GM12875 (cell line): ENCODE results near the gene COX4I2.

Experiments
- H3K4me3 ChIP-seq: one replicate; pipeline ENCODE4 v1.5.1; 2011; ENCODE audit warnings: low read depth, low read length, control low read depth
- TF ChIP-seq, protein P1 (sequence below): IDR thresholded peaks from 2 replicates; pipeline ENCODE4 v1.5.1; 2011; ENCODE audit warnings: low read depth, mild to moderate bottlenecking, control low read depth, inconsistent platforms, low read length, moderate library complexity, borderline replicate concordance; ENCODE audit not compliant: insufficient read depth

The COX4I2 gene

DNA sequence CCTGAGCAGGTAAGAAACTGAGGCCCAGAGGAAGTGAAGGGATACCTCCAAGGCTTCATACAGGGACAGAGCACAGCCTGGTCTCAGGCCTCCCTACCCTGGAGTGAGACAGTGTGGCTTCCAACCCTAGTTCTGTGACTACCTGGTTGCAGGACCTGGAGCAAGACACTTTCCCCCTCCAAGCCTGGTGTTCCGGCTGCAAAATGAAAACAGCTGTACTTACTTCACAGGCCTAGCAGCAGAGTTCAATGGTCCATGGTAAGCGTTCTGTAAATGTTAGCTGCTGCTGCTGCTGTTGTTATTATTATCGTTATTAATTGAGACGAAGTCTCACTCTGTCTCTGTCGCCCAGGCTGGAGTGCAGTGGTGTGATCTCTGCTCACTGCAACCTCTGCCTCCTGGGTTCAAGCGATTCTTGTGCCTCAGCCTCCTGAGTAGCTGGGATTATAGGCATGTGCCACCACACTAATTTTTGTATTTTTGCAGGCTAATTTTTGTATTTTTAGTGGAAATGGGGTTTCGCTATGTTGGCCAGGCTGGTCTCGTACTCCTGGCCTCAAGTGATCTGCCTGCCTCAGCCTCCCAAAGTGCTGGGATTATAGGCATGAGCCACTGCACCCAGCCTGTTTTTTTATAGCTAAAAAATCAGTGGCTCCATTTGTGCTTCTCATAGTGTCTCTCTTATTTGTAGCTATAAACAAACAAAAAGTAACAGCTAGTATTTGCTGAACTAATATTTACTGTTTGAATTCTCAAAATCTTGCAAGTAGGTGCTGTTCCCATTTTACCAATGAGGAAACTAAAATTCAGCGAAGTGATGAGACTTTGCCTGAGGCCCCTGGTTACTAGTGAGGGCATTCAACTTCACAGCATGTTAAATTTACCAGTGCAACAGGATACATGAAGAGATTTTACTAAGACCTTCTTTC is 41.9 kb downstream of the COX4I2 start:
- H3K4me3 ChIP-seq, result no peak overlapping the region
- TF ChIP-seq, protein P1, sequence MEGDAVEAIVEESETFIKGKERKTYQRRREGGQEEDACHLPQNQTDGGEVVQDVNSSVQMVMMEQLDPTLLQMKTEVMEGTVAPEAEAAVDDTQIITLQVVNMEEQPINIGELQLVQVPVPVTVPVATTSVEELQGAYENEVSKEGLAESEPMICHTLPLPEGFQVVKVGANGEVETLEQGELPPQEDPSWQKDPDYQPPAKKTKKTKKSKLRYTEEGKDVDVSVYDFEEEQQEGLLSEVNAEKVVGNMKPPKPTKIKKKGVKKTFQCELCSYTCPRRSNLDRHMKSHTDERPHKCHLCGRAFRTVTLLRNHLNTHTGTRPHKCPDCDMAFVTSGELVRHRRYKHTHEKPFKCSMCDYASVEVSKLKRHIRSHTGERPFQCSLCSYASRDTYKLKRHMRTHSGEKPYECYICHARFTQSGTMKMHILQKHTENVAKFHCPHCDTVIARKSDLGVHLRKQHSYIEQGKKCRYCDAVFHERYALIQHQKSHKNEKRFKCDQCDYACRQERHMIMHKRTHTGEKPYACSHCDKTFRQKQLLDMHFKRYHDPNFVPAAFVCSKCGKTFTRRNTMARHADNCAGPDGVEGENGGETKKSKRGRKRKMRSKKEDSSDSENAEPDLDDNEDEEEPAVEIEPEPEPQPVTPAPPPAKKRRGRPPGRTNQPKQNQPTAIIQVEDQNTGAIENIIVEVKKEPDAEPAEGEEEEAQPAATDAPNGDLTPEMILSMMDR, result no peak

DNA sequence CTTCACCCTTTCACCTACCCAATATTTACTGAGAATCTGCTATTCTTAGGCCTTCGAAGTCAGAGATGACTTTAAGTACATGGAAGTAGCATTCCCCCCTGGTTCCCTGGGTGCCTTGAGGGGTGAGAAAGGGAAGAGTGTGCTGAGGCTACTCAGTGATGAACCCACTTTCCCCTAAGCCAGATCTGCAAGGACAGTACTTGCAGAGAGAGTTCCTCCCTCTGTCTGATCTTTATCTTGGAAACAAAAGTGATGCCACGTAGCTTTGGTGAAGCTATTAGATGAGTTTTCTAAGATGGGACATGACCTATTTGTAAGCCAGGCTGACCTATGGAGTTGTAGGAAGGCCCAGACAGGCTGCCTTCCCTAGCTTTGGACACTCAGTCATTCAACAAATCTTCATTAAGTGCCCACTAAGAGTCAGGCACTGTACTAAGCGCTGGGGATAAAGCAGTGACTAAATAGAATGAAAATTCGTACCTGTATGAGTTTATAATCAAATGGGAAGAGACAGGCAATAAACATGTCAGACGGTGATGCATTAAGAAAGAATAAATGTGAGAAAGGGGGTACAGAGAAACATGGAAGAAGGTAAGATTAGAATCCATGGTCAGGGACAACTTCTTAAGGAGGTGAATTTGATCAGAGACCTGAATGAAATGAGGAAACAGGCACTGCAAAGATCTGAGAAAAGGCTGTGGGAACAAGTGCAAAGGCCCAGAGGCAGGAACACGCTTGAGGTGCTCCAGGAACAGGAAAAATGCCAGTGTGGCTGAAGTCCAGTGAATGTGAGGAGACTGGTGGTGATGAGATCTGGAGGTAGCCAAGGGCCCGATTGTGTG is 42.8 kb downstream of the COX4I2 start:
- H3K4me3 ChIP-seq, result no peak overlapping the region
- TF ChIP-seq, protein P1, result no peak

DNA sequence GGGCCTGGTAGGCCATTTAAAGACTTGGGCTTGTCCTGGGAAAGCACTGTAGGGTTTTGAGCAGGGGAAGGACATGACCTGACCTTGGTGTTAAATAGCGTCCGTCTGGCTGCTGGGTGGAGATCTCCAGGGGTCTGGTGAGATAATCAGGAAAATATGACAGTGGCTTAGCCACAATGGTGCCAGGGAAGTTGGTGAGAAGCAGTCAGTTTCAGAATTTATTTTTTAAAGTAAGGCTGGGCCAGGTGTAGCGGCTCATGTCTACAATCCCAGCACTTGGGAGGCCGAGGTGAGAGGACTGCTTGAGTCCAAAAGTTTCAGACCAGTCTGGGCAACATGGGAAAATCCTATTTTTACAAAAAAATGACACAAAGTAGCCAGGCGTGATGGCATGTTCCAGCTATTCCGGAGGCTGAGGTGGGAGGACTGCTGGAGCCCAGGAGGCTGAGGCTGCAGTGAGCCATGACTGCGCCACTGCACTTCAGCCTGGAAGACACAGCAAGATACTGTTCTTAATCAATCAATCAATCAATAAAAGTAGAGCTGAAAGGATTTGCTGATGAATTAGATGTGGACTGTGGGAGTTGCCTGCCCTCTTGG is 43.5 kb downstream of the COX4I2 start:
- H3K4me3 ChIP-seq, result no peak overlapping the region
- TF ChIP-seq, protein P1, result no peak

- TF ChIP-seq, protein P1, result no peak
- no peak overlapping the region for H3K4me3 ChIP-seq
Observed at GRCh38 chr20:31681769-31682168, 44.1 kb downstream of the COX4I2 start.

DNA sequence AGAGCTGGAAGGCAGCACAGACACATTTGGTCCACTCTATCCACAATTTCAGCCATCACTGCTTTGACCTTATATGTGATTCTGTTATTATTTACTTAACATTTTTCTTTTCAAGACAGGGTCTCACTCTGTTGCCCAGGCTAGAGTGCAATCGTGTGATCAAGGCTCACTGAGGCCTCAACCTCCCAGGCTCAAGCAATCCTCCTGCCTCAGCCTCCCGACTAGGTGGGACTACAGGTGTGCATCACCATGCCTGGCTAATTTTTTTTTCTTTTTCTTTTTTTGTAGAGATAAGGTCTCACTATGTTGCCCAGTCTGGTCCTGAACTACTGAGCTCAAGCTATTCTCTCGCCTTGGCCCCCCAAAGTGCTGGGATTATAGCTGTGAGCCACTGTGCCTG is 44.6 kb downstream of the COX4I2 start:
- TF ChIP-seq, protein P1, result no peak
- no peak overlapping the region for H3K4me3 ChIP-seq

DNA sequence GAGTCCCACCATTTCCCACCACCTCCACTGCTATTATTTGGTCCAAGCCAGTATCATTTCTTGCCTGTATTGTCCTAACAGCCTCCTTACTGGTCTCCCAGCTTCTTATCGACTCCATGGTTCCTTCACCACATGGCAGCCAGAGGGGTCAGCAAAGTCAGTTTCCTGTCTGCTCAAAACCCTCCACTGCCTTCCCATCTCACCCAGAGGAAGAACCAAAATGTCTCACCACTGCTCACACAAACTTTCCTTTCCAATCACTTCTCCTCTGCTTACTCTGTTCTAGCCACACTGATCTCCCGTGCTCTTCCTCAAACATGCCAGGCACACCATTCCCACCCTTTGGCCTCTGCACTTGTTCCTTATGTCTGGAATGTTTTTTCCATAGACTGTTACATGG is 45.2 kb downstream of the COX4I2 start:
- no peak overlapping the region for H3K4me3 ChIP-seq
- TF ChIP-seq, protein P1, result no peak
